HG03095 (cell line): Measurements from ENCODE around the gene KLHL17.
"Not testable (repeated sequence)": the region's sequence is repeated elsewhere in the genome, so short reads cannot be mapped to it uniquely, and the experiment has no call there.

ENCODE experiments used
- ATAC-seq: cut with Tn5 transposase; IDR thresholded peaks from one replicate; pipeline ENCODE4 v1.9.1; 2021; ENCODE audit warnings: moderate library complexity; ENCODE audit not compliant: unreplicated experiment

The KLHL17 gene

GRCh38 chr1:935751-936231 lies 24.6 kb upstream of the KLHL17 start:
- ATAC-seq, result no peak

DNA sequence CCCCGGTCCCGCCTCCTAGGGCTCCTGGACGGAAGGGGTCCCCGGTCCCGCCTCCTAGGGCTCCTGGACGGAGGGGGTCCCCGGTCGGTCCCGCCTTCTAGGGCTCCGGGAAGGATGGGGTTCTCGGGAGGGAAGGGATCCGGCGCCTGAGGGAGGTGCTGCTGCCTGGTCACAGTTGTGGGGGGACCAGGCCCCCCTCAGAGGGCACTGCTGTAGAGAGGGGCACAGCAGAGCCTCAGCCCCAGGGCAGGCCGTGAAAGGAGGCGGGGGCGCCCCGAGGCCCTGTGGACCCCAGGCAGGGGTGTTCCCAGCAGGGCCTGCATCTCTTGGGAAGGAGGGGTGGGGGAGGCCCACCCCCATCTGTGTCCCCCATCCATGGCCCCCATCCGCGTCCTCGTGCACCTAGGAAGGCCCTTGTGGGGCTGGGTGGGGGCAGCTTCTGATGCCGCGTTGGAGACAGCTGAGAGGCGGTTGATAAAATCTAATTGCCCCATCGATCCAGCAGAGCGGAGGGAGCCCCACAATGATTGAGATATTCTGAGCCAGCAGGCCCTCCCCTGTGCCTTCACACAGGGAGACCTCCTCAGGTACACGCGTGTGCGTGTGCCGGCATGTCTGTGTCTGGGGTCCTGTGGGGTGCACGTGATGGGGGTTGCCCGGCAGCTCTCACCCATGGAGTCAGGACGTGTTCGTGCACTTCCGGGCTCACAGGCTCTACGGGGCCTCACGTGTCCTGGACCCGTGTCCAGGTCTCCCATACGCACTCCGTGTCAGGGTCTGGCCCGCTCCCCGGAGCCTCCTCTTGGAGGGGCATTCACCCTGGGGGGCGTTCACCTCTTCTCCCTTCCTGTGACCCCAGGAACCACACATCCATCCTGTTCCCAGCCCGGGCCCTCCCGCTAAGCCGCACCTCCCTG lies 23.8 kb upstream of the KLHL17 start:
- no peak for ATAC-seq

- no peak for ATAC-seq
Measured at GRCh38 chr1:937521-937920, 22.9 kb upstream of the KLHL17 start.

GRCh38 chr1:938088-938683 lies 22.2 kb upstream of the KLHL17 start:
- no peak for ATAC-seq

GRCh38 chr1:938711-939489 lies 21.5 kb upstream of the KLHL17 start:
- ATAC-seq, result no peak

GRCh38 chr1:939511-940106 lies 20.8 kb upstream of the KLHL17 start:
- ATAC-seq, result no peak

GRCh38 chr1:940107-941014 lies 20.0 kb upstream of the KLHL17 start:
- ATAC-seq, result no peak

- no peak for ATAC-seq
Measured at GRCh38 chr1:941015-941587, 19.3 kb upstream of the KLHL17 start.

DNA sequence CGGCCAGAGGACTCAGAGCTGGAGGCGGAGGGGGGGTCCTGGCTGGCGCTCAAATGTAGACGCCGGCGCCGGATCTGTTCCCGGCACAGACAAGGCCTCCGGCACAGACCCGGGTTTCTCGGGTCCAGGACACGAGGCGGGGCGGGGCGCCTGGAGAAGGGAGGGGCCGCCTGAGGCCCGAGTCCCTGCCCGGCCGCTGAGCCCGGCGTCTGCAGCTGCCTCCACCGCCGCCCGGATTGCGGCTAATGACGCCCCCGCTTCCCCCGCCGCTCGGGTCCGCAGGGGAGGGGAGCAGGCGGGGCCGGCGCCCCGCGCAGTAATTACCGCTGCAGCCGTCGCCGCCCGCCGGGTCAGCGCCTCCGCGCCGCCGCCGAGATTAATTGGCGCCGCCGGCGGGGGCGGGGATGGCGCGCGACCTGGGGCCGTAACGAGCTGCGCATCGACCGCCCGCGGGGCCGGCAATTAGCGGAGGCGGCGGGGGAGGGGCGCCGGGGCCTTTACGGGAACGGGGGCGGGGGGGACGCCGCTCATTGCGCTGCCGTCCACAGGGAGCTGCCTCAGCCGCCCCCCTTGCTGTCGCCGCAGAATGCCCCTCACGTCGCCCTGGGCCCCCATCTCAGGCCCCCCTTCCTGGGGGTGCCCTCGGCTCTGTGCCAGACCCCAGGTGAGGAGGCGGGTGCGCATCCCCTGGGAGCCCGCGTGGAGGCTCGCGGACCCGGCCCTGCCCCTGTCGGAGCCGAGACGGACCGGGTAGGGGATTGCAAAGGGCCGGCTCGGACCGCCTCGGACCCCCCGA lies 18.6 kb upstream of the KLHL17 start:
- no peak for ATAC-seq

- no peak for ATAC-seq
Measured at GRCh38 chr1:942411-942821, 18.0 kb upstream of the KLHL17 start.

DNA sequence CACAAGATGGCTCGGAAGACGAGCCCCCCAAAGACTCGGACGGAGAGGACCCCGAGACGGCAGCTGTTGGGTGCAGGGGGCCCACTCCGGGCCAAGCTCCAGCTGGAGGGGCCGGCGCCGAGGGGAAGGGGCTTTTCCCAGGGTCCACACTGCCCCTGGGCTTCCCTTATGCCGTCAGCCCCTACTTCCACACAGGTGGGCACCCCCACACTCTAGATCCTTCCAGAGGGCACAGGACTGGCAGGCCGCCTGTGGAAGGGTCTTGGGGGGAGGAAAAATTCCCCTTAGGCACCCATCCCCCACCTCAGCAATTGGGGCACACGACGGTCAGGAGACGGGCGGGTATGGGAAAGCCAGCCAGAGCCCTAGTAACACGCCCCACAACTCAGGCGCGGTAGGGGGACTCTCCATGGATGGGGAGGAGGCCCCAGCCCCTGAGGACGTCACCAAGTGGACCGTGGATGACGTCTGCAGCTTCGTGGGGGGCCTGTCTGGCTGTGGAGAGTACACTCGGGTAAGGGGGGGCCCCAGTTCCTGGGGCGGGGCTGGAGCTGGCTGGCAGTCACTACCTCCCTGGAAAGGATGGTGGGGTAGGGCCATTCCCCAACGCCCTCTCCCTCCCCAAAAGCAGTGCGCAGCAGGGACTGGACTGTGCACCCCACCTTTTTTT lies 17.4 kb upstream of the KLHL17 start:
- no peak for ATAC-seq

GRCh38 chr1:943545-944340 lies 16.6 kb upstream of the KLHL17 start:
- no peak for ATAC-seq

DNA sequence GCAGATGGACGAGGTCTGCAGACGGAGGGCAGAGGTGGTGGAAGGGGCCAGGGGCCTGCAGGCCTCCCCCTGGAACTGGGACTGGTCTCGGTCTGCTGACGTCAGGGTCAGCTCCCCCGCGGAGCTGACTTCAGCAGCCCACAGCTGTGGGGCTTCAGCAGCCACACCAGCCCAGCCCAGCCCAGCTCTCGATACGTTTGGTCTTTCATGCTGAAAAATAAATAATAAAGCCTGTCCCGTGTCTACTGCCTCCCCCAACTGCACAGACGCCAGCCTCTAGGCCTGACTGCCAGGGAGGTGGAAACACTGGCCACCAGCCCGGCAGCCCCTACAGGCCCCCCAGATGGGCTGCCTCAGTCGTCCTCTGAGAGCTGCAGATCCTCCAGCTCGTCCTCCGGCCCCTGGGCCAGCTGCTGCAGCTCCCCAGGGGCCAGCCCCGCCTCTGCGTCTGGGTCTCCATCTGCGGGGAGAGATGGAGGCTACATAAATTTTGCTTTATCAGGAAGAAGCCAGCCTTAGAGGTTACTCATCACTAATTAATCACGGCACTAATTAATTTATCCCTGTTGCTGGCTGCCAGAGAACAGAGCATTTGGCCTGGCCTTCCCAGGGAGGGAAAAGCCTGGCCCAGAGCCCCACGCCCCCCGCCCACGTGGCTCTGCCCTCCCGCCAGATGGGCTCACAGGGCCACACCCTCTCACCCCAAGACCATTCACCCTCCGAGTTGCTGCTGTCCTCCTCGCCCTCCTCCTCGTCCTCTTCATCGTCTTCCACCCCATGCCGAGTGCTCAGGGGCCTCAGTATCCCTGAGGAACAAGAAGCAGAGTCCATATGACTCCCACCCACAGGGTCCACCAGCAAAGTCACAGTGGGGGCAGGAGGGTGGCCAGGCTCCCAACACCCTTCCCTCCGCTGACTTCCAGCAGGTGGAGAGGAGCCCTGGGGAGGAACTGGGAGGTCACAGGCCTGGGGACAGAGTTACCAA lies 15.8 kb upstream of the KLHL17 start:
- ATAC-seq, result no peak

- ATAC-seq, result no peak
Measured at GRCh38 chr1:945688-946556, 14.5 kb upstream of the KLHL17 start.

GRCh38 chr1:946811-947210 lies 13.6 kb upstream of the KLHL17 start:
- ATAC-seq, result not testable (repeated sequence)
